ENCODE measurements around the gene SLC25A24. TPM values are rescaled to one million over a fixed set of nuclear protein-coding genes. Genes with fewer than 3 reads are reported as not detected.

The SLC25A24 gene
- total and polyA plus RNA-seq, 9 of the 15 experiments (the other 6 are each of a cell fraction or from before 2014, with no cell fraction given), result 6.9 to 34.9 (median 25.4) TPM

DNA sequence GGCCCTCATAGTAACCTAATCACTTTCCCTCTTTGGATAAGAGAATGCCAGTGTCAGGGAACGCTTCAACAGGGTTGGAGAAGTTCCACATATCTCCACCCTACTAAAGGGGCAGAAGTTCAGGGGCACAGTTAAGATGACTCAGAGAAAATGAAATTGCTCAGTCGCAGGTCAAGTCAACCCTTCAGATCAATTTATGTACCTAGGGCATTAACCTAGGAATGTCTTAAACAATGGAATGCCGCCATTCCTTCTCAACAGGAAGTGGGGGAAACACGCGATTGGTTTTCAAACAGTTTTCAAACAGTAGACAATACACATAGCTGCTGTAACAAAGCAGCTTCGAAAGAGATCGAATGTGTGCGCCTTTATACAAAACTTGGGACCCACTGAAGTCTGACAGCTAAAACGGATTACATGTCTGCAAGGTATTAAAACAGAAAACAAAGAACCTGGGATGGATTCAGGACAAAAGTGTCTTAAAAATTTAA is 897 bp downstream of the SLC25A24 start (continued):
- TF ChIP-seq, protein P1, sequence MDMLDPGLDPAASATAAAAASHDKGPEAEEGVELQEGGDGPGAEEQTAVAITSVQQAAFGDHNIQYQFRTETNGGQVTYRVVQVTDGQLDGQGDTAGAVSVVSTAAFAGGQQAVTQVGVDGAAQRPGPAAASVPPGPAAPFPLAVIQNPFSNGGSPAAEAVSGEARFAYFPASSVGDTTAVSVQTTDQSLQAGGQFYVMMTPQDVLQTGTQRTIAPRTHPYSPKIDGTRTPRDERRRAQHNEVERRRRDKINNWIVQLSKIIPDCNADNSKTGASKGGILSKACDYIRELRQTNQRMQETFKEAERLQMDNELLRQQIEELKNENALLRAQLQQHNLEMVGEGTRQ (CRISPR knock-in tag; IDR thresholded peaks at IDR 0.05), result no peak
- TF ChIP-seq, protein P2, sequence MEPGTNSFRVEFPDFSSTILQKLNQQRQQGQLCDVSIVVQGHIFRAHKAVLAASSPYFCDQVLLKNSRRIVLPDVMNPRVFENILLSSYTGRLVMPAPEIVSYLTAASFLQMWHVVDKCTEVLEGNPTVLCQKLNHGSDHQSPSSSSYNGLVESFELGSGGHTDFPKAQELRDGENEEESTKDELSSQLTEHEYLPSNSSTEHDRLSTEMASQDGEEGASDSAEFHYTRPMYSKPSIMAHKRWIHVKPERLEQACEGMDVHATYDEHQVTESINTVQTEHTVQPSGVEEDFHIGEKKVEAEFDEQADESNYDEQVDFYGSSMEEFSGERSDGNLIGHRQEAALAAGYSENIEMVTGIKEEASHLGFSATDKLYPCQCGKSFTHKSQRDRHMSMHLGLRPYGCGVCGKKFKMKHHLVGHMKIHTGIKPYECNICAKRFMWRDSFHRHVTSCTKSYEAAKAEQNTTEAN (CRISPR knock-in tag; IDR thresholded peaks at IDR 0.05), result no peak
- TF ChIP-seq ZNF143 (CRISPR knock-in tag; IDR thresholded peaks at IDR 0.05) (no peak), NFXL1 (CRISPR knock-in tag; IDR thresholded peaks at IDR 0.05) (no peak), MAFG (tag; conservative IDR thresholded peaks at IDR 0.05) (0 out of 2 replicates have a peak, but pooled peaks have one; percentile 15), HCFC1 (IDR thresholded peaks at IDR 0.05; ENCODE audit: low read depth, low read length) (no peak), CAMTA2 (CRISPR knock-in tag; conservative IDR thresholded peaks at IDR 0.05) (no peak), ZNF699 (CRISPR knock-in tag; IDR thresholded peaks at IDR 0.05; ENCODE audit: insufficient replicate concordance) (no peak), MAZ (CRISPR knock-in tag; conservative IDR thresholded peaks at IDR 0.05 in 1 of 2, IDR thresholded peaks at IDR 0.05 in 1 of 2) (no peak), XRCC5 (IDR thresholded peaks at IDR 0.05; ENCODE audit: low read depth, low read length) (no peak), NR2C2 (CRISPR knock-in tag; IDR thresholded peaks at IDR 0.05) (no peak), NR2C2 (tag; IDR thresholded peaks at IDR 0.05) (peak; percentile 41; the same call in 1 of the 2 replicates), TRIM28 (IDR thresholded peaks at IDR 0.05) (no peak), L3MBTL2 (IDR thresholded peaks at IDR 0.05) (no peak), SPI1 (IDR thresholded peaks at IDR 0.05; ENCODE audit: borderline replicate concordance, low read depth, low read length) (peak; percentile 51; the same call in 1 of the 2 replicates), NELFE (IDR thresholded peaks at IDR 0.05; ENCODE audit: insufficient read depth, insufficient read length) (no peak), SMAD3 (CRISPR knock-in tag; conservative IDR thresholded peaks at IDR 0.05) (no peak), SMAD4 (CRISPR knock-in tag; conservative IDR thresholded peaks at IDR 0.05) (no peak), NCOA6 (IDR thresholded peaks at IDR 0.05) (no peak), ILF3 (IDR thresholded peaks at IDR 0.05; ENCODE audit: borderline replicate concordance) (no peak), SNRNP70 (optimal IDR thresholded peaks at IDR 0.05; ENCODE audit: low read depth, low read length) (no peak), SETDB1 (IDR thresholded peaks at IDR 0.05; ENCODE audit: low read length) (no peak), IFI16 (CRISPR knock-in tag; IDR thresholded peaks at IDR 0.05) (no peak)
- TF ChIP-seq, protein P3, sequence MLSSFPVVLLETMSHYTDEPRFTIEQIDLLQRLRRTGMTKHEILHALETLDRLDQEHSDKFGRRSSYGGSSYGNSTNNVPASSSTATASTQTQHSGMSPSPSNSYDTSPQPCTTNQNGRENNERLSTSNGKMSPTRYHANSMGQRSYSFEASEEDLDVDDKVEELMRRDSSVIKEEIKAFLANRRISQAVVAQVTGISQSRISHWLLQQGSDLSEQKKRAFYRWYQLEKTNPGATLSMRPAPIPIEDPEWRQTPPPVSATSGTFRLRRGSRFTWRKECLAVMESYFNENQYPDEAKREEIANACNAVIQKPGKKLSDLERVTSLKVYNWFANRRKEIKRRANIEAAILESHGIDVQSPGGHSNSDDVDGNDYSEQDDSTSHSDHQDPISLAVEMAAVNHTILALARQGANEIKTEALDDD (IDR thresholded peaks at IDR 0.05), result 0 out of 2 replicates have a peak, but pooled peaks have one; percentile 26
- TF ChIP-seq, protein P4, sequence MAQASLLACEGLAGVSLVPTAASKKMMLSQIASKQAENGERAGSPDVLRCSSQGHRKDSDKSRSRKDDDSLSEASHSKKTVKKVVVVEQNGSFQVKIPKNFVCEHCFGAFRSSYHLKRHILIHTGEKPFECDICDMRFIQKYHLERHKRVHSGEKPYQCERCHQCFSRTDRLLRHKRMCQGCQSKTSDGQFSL (CRISPR knock-in tag; IDR thresholded peaks at IDR 0.05), result no peak
- TF ChIP-seq, protein P4 (tag; IDR thresholded peaks at IDR 0.05), result no peak
- TF ChIP-seq, protein P5, sequence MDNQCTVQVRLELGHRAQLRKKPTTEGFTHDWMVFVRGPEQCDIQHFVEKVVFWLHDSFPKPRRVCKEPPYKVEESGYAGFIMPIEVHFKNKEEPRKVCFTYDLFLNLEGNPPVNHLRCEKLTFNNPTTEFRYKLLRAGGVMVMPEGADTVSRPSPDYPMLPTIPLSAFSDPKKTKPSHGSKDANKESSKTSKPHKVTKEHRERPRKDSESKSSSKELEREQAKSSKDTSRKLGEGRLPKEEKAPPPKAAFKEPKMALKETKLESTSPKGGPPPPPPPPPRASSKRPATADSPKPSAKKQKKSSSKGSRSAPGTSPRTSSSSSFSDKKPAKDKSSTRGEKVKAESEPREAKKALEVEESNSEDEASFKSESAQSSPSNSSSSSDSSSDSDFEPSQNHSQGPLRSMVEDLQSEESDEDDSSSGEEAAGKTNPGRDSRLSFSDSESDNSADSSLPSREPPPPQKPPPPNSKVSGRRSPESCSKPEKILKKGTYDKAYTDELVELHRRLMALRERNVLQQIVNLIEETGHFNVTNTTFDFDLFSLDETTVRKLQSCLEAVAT (IDR thresholded peaks at IDR 0.05), result no peak

All from K562 (cell line).